ENCODE results near the gene TBX2.

TBX2 gene

GRCh38 chr17:61402073-61402541 lies 2.5 kb downstream of the TBX2 start:
- DNase-seq (ENCODE audit: low spot score) (no peak), FAIRE-seq (no peak)

DNA sequence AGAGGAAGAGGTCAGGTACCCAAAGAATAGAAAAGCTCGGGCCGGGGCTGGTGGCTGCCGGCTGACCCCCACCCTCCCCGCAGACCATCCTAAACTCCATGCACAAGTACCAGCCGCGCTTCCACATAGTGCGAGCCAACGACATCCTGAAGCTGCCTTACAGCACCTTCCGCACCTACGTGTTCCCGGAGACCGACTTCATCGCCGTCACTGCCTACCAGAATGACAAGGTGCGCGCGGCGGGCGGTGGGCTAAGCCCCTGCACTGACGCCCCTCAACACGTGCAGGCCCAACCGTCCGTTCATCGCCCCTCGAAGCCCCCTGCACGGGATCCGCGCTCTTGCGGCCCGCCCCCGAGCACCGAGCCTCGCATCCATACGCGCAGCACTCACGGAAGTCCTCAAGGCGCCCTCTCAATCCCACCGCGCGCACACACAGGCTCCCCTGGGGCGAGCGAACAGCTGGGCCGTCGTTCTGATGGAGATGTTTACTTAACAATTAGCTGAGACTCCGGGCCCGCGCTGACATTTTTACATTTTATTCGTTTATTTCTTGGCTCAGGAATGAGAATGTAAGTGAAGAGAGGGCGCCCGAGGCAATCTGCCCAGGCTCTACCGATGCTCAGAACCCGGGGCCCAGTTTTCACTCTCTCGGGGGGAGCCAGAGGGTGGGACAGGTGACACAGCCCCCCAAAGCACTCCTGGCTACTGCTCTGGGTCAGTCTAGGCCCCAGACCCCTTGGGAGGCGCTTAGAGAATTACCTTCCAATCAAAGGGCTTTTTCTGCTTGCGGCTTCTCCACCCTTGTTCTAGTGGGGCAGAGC lies 3.5 kb downstream of the TBX2 start:
- FAIRE-seq (no peak), DNase-seq (ENCODE audit: low spot score) (no peak)

GRCh38 chr17:61403801-61404662 lies 4.4 kb downstream of the TBX2 start:
- no peak for FAIRE-seq
- DNase-seq (ENCODE audit: low spot score) = no peak

- DNase-seq (ENCODE audit: low spot score) (no peak), FAIRE-seq (no peak)
Measured at GRCh38 chr17:61404663-61404912, 4.9 kb downstream of the TBX2 start.

- no peak for FAIRE-seq
- DNase-seq (ENCODE audit: low spot score) = no peak
Measured at GRCh38 chr17:61404913-61405685, 5.5 kb downstream of the TBX2 start.

GRCh38 chr17:61405686-61406536 lies 6.3 kb downstream of the TBX2 start:
- FAIRE-seq = no peak
- DNase-seq (ENCODE audit: low spot score) = no peak

- DNase-seq (ENCODE audit: low spot score) (no peak), FAIRE-seq (no peak)
Measured at GRCh38 chr17:61406537-61406845, 6.8 kb downstream of the TBX2 start.

- no peak for DNase-seq (ENCODE audit: low spot score)
- no peak for FAIRE-seq
Measured at GRCh38 chr17:61406971-61407911, 7.6 kb downstream of the TBX2 start.

DNA sequence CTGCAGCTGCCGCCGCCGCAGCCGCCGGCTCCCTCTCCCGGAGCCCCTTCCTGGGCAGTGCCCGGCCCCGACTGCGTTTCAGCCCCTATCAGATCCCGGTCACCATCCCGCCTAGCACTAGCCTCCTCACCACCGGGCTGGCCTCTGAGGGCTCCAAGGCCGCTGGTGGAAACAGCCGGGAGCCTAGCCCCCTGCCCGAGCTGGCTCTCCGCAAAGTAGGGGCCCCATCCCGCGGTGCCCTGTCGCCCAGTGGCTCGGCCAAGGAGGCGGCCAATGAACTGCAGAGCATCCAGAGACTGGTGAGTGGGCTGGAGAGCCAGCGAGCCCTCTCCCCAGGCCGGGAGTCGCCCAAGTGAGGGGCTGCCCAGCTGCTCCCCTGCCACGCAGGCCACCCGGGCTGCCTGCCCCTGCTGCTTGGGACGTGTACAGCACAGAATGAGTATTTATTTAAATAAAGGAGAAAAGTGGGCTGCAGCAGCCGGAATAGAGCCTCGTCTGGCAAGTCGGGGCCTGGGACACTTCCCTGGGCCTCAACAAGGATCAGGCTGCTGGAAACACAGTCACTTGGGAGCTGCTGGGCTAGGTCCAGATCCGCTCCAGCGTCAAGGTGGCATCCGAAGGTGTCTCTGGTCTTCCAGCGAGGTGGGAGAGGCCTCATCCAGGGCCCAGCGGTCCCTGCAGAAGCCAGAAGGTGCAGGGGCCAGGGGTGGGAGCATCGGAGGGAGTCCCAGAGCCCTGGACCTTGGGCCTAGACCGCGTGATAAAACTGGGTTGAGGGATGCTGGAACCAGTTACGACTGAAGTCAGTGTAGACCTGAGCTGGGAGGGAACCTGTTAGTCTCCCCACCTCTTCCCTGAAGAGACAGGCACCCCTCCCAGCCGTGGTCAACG lies 8.8 kb downstream of the TBX2 start:
- DNase-seq (ENCODE audit: low spot score) = no peak
- no peak for FAIRE-seq

- FAIRE-seq = no peak
Measured at GRCh38 chr17:61409301-61410112, 9.9 kb downstream of the TBX2 start.

DNA sequence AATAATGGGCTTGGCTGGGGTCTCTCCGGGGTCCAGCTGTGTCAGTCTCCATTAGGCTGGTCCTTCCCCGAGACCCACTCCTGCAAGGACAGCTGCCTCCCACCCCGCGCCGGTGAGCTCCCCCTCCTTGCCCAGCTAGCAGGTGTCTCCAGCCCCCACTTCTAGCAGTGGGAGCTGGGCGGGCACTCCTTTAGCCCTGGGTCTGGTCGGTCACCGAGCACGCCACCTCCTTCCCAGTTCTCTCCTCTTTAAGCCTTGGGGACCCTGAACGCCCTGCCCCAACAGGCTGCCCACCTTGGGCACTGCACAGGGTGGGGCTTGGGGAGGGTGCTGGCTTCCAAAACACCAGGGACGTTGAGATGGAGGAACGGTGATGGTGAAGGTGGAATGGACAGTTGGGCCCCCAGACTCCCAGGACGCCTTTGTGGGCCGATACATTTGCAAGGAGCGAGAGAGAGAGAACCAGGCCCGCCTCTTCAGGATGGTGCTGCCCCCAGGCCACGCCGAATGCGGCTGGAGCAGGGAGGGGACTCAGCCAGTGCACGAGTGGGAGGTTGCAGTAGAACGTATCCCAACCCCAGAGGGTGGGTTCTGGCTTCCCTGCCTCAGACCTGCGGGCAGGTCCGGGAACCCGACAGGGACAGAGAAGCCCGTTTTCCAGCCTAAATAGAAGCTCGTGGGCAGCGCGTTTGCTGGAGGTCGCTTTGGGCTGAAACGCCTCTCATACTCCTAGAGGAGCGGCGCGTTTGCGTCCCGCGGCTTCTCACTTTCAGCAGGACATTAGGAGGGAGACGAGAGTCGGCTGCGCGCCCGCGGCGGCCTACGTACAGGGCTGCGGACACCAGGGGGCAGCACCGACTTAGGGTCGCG lies 10.7 kb downstream of the TBX2 start:
- FAIRE-seq (no peak), DNase-seq (ENCODE audit: low spot score) (no peak)

More at GRCh38 chr17:61409301-61410112, 9.9 kb downstream of the TBX2 start:
- DNase-seq (ENCODE audit: low spot score) = no peak

DNA sequence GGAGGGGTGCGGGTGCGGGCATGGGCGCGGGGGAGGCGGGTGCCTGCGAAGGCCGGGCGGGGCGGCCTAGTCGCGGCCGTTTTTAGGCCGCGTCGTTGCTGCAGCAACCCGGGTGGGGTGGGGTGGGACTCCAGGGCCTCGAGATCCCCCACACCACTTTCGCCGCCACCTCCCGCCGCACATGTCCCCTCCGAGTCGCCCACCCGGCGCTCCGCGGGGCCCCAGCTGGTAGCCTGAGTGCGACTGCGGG lies 11.3 kb downstream of the TBX2 start:
- FAIRE-seq (no peak), DNase-seq (ENCODE audit: low spot score) (no peak)

GRCh38 chr17:61411261-61412142 lies 11.9 kb downstream of the TBX2 start:
- DNase-seq (ENCODE audit: low spot score) (no peak), FAIRE-seq (no peak)

GRCh38 chr17:61412143-61412859 lies 12.7 kb downstream of the TBX2 start:
- no peak for FAIRE-seq
- DNase-seq (ENCODE audit: low spot score) = peak; percentile 44

DNA sequence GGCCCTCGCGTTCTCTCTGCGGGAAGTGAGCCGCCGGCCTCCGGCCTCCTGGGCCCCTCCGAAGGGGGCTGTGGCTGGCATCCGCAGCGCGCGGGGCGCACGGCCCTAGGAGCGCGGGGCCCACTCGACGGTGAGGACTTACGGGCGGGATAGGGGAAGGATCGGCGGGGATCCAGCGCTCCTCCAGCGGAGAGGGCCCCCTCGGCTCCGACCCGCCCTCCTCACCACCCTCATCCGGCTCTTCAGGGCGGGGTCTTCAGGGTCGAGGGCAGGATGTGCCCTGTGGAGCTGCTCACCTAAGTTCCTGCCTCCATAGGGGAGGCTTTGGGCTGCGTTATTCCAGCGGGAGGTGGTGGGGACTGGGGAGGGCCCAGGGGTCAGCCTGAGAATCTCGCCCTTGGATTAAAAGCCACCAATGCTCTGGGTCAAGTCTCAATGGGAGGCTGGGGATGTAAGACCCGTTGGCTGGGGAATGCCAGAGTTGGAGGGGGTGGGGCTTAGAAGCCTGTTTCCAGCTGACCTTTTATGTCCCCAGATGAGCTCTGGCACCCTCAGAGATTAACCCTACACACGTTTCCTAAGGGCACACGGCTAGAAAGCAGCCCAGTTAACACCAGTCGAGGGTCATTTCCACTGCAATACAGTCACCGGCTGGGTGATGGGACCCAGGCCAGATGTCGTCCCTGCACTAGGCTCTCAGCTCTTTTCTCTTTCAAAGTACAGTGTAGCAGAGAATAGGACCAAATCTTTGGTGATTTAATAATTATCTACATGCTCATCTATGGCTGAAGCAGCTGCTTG lies 13.4 kb downstream of the TBX2 start:
- DNase-seq (ENCODE audit: low spot score) = no peak
- no peak for FAIRE-seq

All from RCC 7860 (cell line).